ENCODE data around the gene RNF135. TPM values are rescaled to one million over a fixed set of nuclear protein-coding genes. Genes with fewer than 3 reads are reported as not detected.

RNF135 gene
- polyA plus RNA-seq, 1 donor from 2014 or later, result 0.17 TPM

GRCh38 chr17:30942308-30943079 is 28.3 kb upstream of the RNF135 start:
- H3K27ac ChIP-seq (ENCODE audit: low read length), result no peak overlapping the region
- H3K4me3 ChIP-seq (ENCODE audit: low read length), result no peak overlapping the region
- H3K27me3 ChIP-seq (ENCODE audit: insufficient read depth, low read depth, low read length), result no peaks in the 10 kb centered on the region
- H3K4me2 ChIP-seq (ENCODE audit: low read length), result no peak overlapping the region
- no peaks in the 10 kb centered on the region for H3K9me2 ChIP-seq (ENCODE audit: insufficient read depth, low read length)
- H4K20me1 ChIP-seq (ENCODE audit: insufficient read depth), result no peaks in the 10 kb centered on the region
- no peak overlapping the region for H2AFZ ChIP-seq (ENCODE audit: low read depth, low read length)
- H3K9me3 ChIP-seq (ENCODE audit: low read length), result no peaks in the 10 kb centered on the region
- no peaks in the 10 kb centered on the region for H3K36me3 ChIP-seq (ENCODE audit: insufficient read depth, low read length)
- TF ChIP-seq RAD21 (conservative IDR thresholded peaks at IDR 0.05), result no peak
- no peak for TF ChIP-seq REST (IDR thresholded peaks at IDR 0.05; ENCODE audit: borderline replicate concordance)
- TF ChIP-seq CTCF (IDR thresholded peaks at IDR 0.05; ENCODE audit: poor library complexity, severe bottlenecking), result no peak
- TF ChIP-seq EP300 (conservative IDR thresholded peaks at IDR 0.05; ENCODE audit: poor library complexity, severe bottlenecking), result no peak
- TF ChIP-seq SMC3 (conservative IDR thresholded peaks at IDR 0.05; ENCODE audit: poor library complexity), result no peak
- TF ChIP-seq EZH2 (IDR thresholded peaks at IDR 0.05; ENCODE audit: borderline replicate concordance, insufficient read depth, low read length, poor library complexity, severe bottlenecking), result no peak
- TF ChIP-seq TAF1 (IDR thresholded peaks at IDR 0.05; ENCODE audit: low read depth), result no peak
- TF ChIP-seq POLR2AphosphoS5 (IDR thresholded peaks at IDR 0.05), result no peak
- TF ChIP-seq MXI1 (conservative IDR thresholded peaks at IDR 0.05; ENCODE audit: poor library complexity, severe bottlenecking), result no peak
- H3F3A ChIP-seq (ENCODE audit: insufficient read depth, low read length, poor library complexity, severe bottlenecking), result no peaks in the 10 kb centered on the region
- no peaks in the 10 kb centered on the region for H3K79me2 ChIP-seq (replicated peaks; ENCODE audit: insufficient read depth, low read length)
- H3K9ac ChIP-seq (ENCODE audit: low read length), result no peak overlapping the region

- no peak for TF ChIP-seq EZH2 (IDR thresholded peaks at IDR 0.05; ENCODE audit: borderline replicate concordance, insufficient read depth, low read length, poor library complexity, severe bottlenecking)
- TF ChIP-seq CTCF (IDR thresholded peaks at IDR 0.05; ENCODE audit: poor library complexity, severe bottlenecking), result no peak
- no peak for TF ChIP-seq RAD21 (conservative IDR thresholded peaks at IDR 0.05)
- TF ChIP-seq SMC3 (conservative IDR thresholded peaks at IDR 0.05; ENCODE audit: poor library complexity), result no peak
- TF ChIP-seq POLR2AphosphoS5 (IDR thresholded peaks at IDR 0.05), result no peak
- TF ChIP-seq TAF1 (IDR thresholded peaks at IDR 0.05; ENCODE audit: low read depth), result no peak
- TF ChIP-seq REST (IDR thresholded peaks at IDR 0.05; ENCODE audit: borderline replicate concordance), result no peak
- no peak overlapping the region for H3K4me2 ChIP-seq (ENCODE audit: low read length)
- H4K20me1 ChIP-seq (ENCODE audit: insufficient read depth), result no peaks in the 10 kb centered on the region
- H3F3A ChIP-seq (ENCODE audit: insufficient read depth, low read length, poor library complexity, severe bottlenecking), result no peaks in the 10 kb centered on the region
- H3K27me3 ChIP-seq (ENCODE audit: insufficient read depth, low read depth, low read length), result no peaks in the 10 kb centered on the region
- no peaks in the 10 kb centered on the region for H3K36me3 ChIP-seq (ENCODE audit: insufficient read depth, low read length)
- no peaks in the 10 kb centered on the region for H3K9me3 ChIP-seq (ENCODE audit: low read length)
- no peak overlapping the region for H2AFZ ChIP-seq (ENCODE audit: low read depth, low read length)
- no peak overlapping the region for H3K4me3 ChIP-seq (ENCODE audit: low read length)
- no peak overlapping the region for H3K27ac ChIP-seq (ENCODE audit: low read length)
- no peaks in the 10 kb centered on the region for H3K9me2 ChIP-seq (ENCODE audit: insufficient read depth, low read length)
- no peaks in the 10 kb centered on the region for H3K79me2 ChIP-seq (replicated peaks; ENCODE audit: insufficient read depth, low read length)
- H3K9ac ChIP-seq (ENCODE audit: low read length), result no peak overlapping the region
Observed at GRCh38 chr17:30947796-30948195, 23.0 kb upstream of the RNF135 start.
